DOHH2 (cell line): Measurements from ENCODE around the gene KRT8.

Experiments
- H3F3A ChIP-seq: fragments of 200-600 bp; sonication (generic), shearing (Covaris generic); 2 replicates; pipeline ENCODE4 v1.6.0; 2016; ENCODE audit warnings: antibody characterized with exemption, mild to moderate bottlenecking; ENCODE audit not compliant: control insufficient read depth, insufficient read depth
- H3K27ac ChIP-seq: fragments of 200-600 bp; sonication (generic); 2 replicates; pipeline ENCODE4 v1.5.1; 2014; ENCODE audit warnings: low read depth, mild to moderate bottlenecking, low read length, moderate library complexity
- H3K27me3 ChIP-seq: fragments of 200-600 bp; sonication (generic); 2 replicates; pipeline ENCODE4 v1.6.1; 2014; ENCODE audit warnings: mild to moderate bottlenecking, low read length, mixed read lengths; ENCODE audit not compliant: control insufficient read depth
- H3K36me3 ChIP-seq: fragments of 200-600 bp; sonication (generic); 2 replicates; pipeline ENCODE4 v1.6.1; 2014; ENCODE audit warnings: mild to moderate bottlenecking, low read length, moderate library complexity, mixed read lengths; ENCODE audit not compliant: control insufficient read depth
- H3K4me1 ChIP-seq: fragments of 200-600 bp; sonication (generic); 2 replicates; pipeline ENCODE4 v1.6.1; 2014; ENCODE audit warnings: mild to moderate bottlenecking, low read length, mixed read lengths; ENCODE audit not compliant: control insufficient read depth
- H3K4me2 ChIP-seq: fragments of 200-600 bp; sonication (generic); 2 replicates; pipeline ENCODE4 v1.6.0; 2014; ENCODE audit warnings: mild to moderate bottlenecking, low read length, moderate library complexity
- H3K4me3 ChIP-seq: fragments of 200-600 bp; sonication (generic); 2 replicates; pipeline ENCODE4 v1.5.1; 2014; ENCODE audit warnings: mild to moderate bottlenecking, low read length, mixed read lengths
- H3K79me2 ChIP-seq: fragments of 200-600 bp; sonication (generic); 2 replicates; pipeline ENCODE4 v1.6.1; 2014; ENCODE audit warnings: mild to moderate bottlenecking, low read length, mixed read lengths; ENCODE audit not compliant: control insufficient read depth
- H3K9me2 ChIP-seq: fragments of 200-600 bp; sonication (generic); replicated peaks from 2 replicates; pipeline ENCODE4 v1.6.1; 2014; ENCODE audit warnings: mild to moderate bottlenecking, low read length, mixed read lengths; ENCODE audit not compliant: control insufficient read depth
- H3K9me3 ChIP-seq: fragments of 200-600 bp; sonication (generic); 2 replicates; pipeline ENCODE4 v1.6.1; 2014; ENCODE audit warnings: antibody characterized with exemption, low read length, mixed read lengths; ENCODE audit not compliant: control insufficient read depth, insufficient read depth
- H4K20me1 ChIP-seq: fragments of 200-600 bp; sonication (generic); 2 replicates; pipeline ENCODE4 v1.6.0; 2014; ENCODE audit warnings: low read depth, mild to moderate bottlenecking, antibody characterized with exemption, low read length, moderate library complexity; ENCODE audit not compliant: control insufficient read depth, insufficient read depth
- CTCF ChIP-seq: fragments of 200-600 bp; sonication (generic); IDR thresholded peaks from one replicate; pipeline ENCODE4 v1.5.1; 2014; ENCODE audit warnings: antibody characterized with exemption, mild to moderate bottlenecking, low read depth, low read length; ENCODE audit not compliant: poor library complexity, severe bottlenecking
- EZH2phosphoT487 ChIP-seq: fragments of 200-600 bp; sonication (generic); IDR thresholded peaks from 2 replicates; pipeline ENCODE4 v1.6.1; 2017; ENCODE audit warnings: borderline replicate concordance, mild to moderate bottlenecking, antibody characterized with exemption, low read length, moderate library complexity, mixed read lengths

KRT8 gene

DNA sequence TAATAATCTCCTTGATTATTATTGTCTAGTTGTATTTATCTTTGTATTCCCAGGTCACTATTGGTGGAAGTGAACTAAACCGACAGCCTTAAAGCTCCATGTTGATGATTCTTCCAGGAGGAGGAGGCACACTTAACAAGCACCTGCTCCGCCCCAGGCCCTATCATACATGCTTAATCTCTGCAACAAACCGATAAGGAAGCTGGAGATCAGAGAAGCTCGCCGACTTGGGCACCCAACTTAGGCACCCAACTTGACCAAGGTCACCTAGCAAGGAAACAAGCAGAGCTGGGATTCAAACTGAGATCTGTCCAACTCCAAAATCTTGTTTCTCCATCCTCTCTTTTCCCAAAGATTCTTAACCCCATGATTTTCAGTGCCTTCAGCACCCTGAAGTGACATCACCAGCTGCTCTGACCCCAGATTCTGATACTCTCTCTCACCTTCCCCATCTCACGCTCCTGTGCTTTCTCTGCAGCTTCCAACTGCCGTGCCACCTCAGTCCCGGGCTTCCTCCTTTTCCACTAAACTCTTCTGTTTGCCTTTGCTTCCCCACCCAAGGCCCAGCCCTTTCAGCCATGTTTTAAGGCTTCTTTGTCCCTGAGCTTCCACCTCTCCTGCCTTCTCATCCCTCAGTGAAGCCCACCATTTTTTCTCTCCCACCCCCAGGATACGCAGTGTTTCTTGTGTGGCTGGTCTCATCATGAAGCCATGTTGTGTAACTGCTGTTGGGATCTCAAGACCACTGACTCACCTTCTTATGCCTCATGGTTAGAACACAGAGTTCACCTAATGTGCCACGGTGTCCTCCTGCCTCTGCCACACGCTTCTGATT, 37.4 kb upstream of the KRT8 start:
- H4K20me1 ChIP-seq = no peaks in the 10 kb centered on the region
- H3K4me3 ChIP-seq = no peak overlapping the region
- H3K27me3 ChIP-seq = peaks cover 37% of the 10 kb centered on the region
- no peaks in the 10 kb centered on the region for H3K36me3 ChIP-seq
- H3F3A ChIP-seq = no peaks in the 10 kb centered on the region
- no peaks in the 10 kb centered on the region; the same call in 1 of the 2 replicates for H3K79me2 ChIP-seq
- no peak for TF ChIP-seq CTCF
- TF ChIP-seq EZH2phosphoT487 = no peak
- no peak overlapping the region for H3K4me2 ChIP-seq
- no peaks in the 10 kb centered on the region for H3K9me3 ChIP-seq
- H3K27ac ChIP-seq = no peak overlapping the region
- H3K4me1 ChIP-seq = no peaks in the 10 kb centered on the region
- no peaks in the 10 kb centered on the region for H3K9me2 ChIP-seq

DNA sequence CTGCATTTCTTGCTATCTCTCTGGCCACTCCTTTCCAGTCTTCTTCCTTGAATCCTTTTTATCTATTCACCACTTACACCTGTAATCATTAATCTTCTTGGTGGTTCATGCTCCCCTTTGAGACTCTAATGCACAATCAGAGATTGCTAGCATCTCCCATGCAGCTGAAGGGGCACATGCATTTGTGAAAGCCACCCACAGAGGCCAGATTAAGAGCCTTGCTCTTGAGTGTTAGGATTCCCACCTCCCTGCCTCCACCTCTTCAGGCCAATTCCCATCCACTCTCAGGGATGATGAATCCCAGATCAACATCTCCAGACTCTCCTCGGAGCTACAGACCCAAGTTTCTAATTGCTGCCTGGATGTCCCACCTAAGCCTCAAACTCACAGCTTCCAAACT, 24.7 kb upstream of the KRT8 start:
- Histone ChIP-seq H3K79me2 (no peaks in the 10 kb centered on the region), H3K9me2 (no peaks in the 10 kb centered on the region), H4K20me1 (no peaks in the 10 kb centered on the region), H3F3A (no peaks in the 10 kb centered on the region), H3K4me3 (no peak overlapping the region), H3K9me3 (no peaks in the 10 kb centered on the region), H3K27ac (no peak overlapping the region), H3K36me3 (no peaks in the 10 kb centered on the region), H3K4me1 (no peaks in the 10 kb centered on the region), H3K4me2 (no peak overlapping the region), H3K27me3 (no peaks in the 10 kb centered on the region)
- TF ChIP-seq CTCF (no peak), EZH2phosphoT487 (no peak)

- Histone ChIP-seq H3K4me1 (no peaks in the 10 kb centered on the region), H4K20me1 (no peaks in the 10 kb centered on the region), H3K27me3 (no peaks in the 10 kb centered on the region), H3K9me3 (no peaks in the 10 kb centered on the region), H3K36me3 (no peaks in the 10 kb centered on the region), H3K79me2 (no peaks in the 10 kb centered on the region), H3K27ac (no peak overlapping the region), H3K4me2 (no peak overlapping the region), H3K9me2 (no peaks in the 10 kb centered on the region), H3K4me3 (no peak overlapping the region), H3F3A (no peaks in the 10 kb centered on the region)
- TF ChIP-seq CTCF (no peak), EZH2phosphoT487 (no peak)
Measured at GRCh38 chr12:52927964-52928363, 23.1 kb upstream of the KRT8 start.
